Heart left ventricle (tissue), 16 donors: ENCODE data around the gene METTL4. TPM values are rescaled to one million over a fixed set of nuclear protein-coding genes. Genes with fewer than 3 reads are reported as not detected.

ENCODE experiments used
- ATAC-seq, 4 donors: fragments of 200-7000 bp; cut with Tn5 transposase; one replicate each; pipeline ENCODE4 v1.9.1; 2020 to 2022; ENCODE audit warnings: moderate library complexity in 4 of 4, mild to moderate bottlenecking in 3 of 4, moderate number of reproducible peaks in 1 of 4
- DNase-seq, 5 donors: peaks; one replicate each; pipeline ENCODE4 v3.0.0-alpha.2; 2020
- H3K27ac ChIP-seq, 12 donors: fragments of 200-600 bp; sonication (generic) in 4 of 12; one replicate each; pipeline versions ENCODE4 v1.5.0 to v1.8.0; 2016 to 2022; ENCODE audit warnings: mild to moderate bottlenecking in 2 of 12
- H3K27me3 ChIP-seq, 9 donors: fragments of 200-600 bp; sonication (generic) in 2 of 9; one replicate each; pipeline versions ENCODE4 v1.5.1 to v1.8.0; 2016 to 2022; ENCODE audit warnings: mild to moderate bottlenecking in 3 of 9
- H3K36me3 ChIP-seq, 9 donors: fragments of 200-600 bp; sonication (generic) in 2 of 9; one replicate each; pipeline versions ENCODE4 v1.5.0 to v1.8.0; 2018 to 2022; ENCODE audit warnings: mild to moderate bottlenecking in 2 of 9
- H3K4me1 ChIP-seq, 12 donors: fragments of 200-600 bp; sonication (generic) in 4 of 12; one replicate each; pipeline versions ENCODE4 v1.5.0 to v1.8.0; 2016 to 2022; ENCODE audit warnings: mild to moderate bottlenecking in 3 of 12
- H3K4me3 ChIP-seq, 12 donors: fragments of 200-600 bp; sonication (generic) in 4 of 12; one replicate each; pipeline versions ENCODE4 v1.5.0 to v1.8.0; 2017 to 2022; ENCODE audit warnings: mild to moderate bottlenecking in 9 of 12, moderate library complexity in 4 of 12
- H3K9me3 ChIP-seq, 12 donors: fragments of 200-600 bp; sonication (generic) in 4 of 12; one replicate each; pipeline versions ENCODE4 v1.5.0 to v1.8.0; 2016 to 2022; ENCODE audit warnings: mild to moderate bottlenecking in 1 of 12
- POLR2A ChIP-seq, 2 donors: fragments of 450-650 bp; IDR thresholded peaks; one replicate each; pipeline ENCODE4 v1.6.1; 2017; ENCODE audit warnings: antibody characterized with exemption in 2 of 2, mild to moderate bottlenecking in 2 of 2, moderate library complexity in 2 of 2
- WGBS, 4 donors: extraction: QIAGEN DNeasy Blood & Tissue Kit in 2 of 4; methylation state at CpG; one replicate each; pipeline versions ENCODE4 v1.1.5 to v1.1.7; 2013 to 2018; 5-methylcytosine and 5-hydroxymethylcytosine counted together
- intact Hi-C, 10 donors: fragments of 100-400 bp; cut with DNase I; formaldehyde crosslinking; loops; one replicate each; pipeline versions ENCODE4 v1.11.1 to v1.14.2; 2022
- polyA plus RNA-seq, 2 donors: library from polyadenylated mRNA; stranded (reverse); fragments of 200-250 nt; gene quantifications; one replicate each; pipeline ENCODE4 v1.2.3, GENCODE V29; 2013
- total RNA-seq, 9 donors: library from RNA; depleted of rRNA in 2 of 9; stranded (reverse); fragments of >200 nt in 2 of 9; fragmentation: NEBNext Ultra II Directional in 3 of 9; extraction: Animal tissue kit (Norgen Biotek cat#: 25700) in 3 of 9; gene quantifications; one replicate each; pipeline versions ENCODE4 v1.1.0 to v1.2.4, GENCODE V29; 2016 to 2023
- TF ChIP-seq, protein P1 (sequence below), 12 donors: fragments of 200-600 bp; sonication (generic) in 4 of 12; IDR thresholded peaks; one replicate each; pipeline versions ENCODE4 v1.5.0 to v1.8.0; 2018 to 2022; ENCODE audit warnings: antibody characterized with exemption in 12 of 12, mild to moderate bottlenecking in 5 of 12
- donor health status: ischemic (EF 13 %, LVEDD 7.1; RV severe dilation, severe dysfunction).
- donor health status: healthy with polysubstance abuse.
- donor health status: DM: no; HTN: yes; CAD: no.
- donor health status: DM: no; HTN: no; CAD: no.
- donor health status: ischemic (EF 25% LVEDD 6.9; RV normal size, moderate dysfunction).
- donor health status: ischemic (EF 25% LVEDD 5.7; RV mildly dilated, moderate dysfunction).
- donor health status: healthy.
- donor health status: DM: yes; HTN: yes; CAD: no.
- donor health status: ischemic (EF 35%, LVEDD 5.7; RV mildly dilated, moderate dysfunction).
- donor health status: nonischemic (EF 11% LVEDD 7.7; RV severe dilation, severe dysfunction).
- donor health status: DM: yes; HTN: yes; CAD: no.
- donor health status: PGD.
- donor health status: ischemic (EF 29% LVEDD 5.4; RV normal size, mild dysfunction).
- donor health status: nonischemic (EF 23%, LVEDD 6.1; RV moderate dilation, normal function).

METTL4 gene
- total and polyA plus RNA-seq, 11 donors = 3.1 to 10.3 (median 5.8) TPM

DNA sequence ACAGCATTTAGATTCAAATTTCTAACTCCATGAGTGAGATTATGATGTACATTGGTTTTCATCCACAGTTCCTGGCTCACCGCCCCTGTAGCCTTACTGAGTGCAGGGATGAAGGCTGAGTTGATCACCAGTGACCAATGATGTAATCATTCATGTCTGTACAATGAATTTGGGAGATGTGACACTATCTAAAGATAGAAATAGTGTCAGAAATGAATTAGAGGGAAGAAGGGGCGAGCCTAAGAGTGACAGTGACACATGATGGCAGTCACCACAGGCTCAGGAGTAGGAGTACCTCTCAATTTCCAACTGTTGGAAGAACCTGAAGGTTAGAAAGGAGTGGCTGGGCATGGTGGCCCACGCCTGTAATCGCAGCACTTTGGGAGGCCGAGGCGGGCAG lies 3.2 kb downstream of the METTL4 start:
- ATAC-seq (no peak), DNase-seq (no peak)
- intact Hi-C loops = loop anchor here in 3 of 10 donors (5.0 to 10.0 kb wide), 3 partner anchors 89 to 327 kb away; partner anchors contain the start of gene SMCHD1 (in 1 of the 3)
- TF ChIP-seq, protein P1, sequence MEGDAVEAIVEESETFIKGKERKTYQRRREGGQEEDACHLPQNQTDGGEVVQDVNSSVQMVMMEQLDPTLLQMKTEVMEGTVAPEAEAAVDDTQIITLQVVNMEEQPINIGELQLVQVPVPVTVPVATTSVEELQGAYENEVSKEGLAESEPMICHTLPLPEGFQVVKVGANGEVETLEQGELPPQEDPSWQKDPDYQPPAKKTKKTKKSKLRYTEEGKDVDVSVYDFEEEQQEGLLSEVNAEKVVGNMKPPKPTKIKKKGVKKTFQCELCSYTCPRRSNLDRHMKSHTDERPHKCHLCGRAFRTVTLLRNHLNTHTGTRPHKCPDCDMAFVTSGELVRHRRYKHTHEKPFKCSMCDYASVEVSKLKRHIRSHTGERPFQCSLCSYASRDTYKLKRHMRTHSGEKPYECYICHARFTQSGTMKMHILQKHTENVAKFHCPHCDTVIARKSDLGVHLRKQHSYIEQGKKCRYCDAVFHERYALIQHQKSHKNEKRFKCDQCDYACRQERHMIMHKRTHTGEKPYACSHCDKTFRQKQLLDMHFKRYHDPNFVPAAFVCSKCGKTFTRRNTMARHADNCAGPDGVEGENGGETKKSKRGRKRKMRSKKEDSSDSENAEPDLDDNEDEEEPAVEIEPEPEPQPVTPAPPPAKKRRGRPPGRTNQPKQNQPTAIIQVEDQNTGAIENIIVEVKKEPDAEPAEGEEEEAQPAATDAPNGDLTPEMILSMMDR (IDR thresholded peaks at IDR 0.05) = no peak
- no peak for TF ChIP-seq POLR2A (IDR thresholded peaks at IDR 0.05)
- Histone ChIP-seq H3K9me3 (no peaks in the 10 kb centered on the region), H3K27me3 (no peaks in the 10 kb centered on the region), H3K36me3 (peaks cover 0 to 39% (median 18%) of the 10 kb centered on the region in 9 donors), H3K4me1 (peaks cover 0 to 26% (median 12%) of the 10 kb centered on the region in 12 donors), H3K27ac (no peak overlapping the region), H3K4me3 (no peak overlapping the region)
- WGBS, 4 donors = 77 to 83% (median 80%) methylated on average over 6 of the region's 6 CpGs

DNA sequence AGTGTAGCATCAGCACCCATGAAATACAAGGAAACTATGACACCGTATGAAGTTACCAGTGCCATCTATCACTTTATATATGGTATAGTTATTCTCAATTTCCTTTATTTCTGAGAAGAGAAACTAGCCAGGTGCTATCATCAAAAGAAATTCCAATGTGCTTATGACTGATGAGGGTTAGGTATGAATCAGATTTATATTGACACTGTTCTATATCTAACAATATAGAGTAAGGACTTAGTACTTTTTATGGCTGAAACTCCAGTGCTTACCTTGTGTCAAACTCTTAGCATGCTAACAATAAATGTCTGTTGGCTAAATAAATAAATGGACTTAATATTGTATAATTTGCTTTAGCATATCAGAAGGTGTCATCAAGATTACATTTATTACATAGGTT lies 6.9 kb downstream of the METTL4 start:
- Histone ChIP-seq H3K4me1 (peaks cover 0 to 3% (median 0%) of the 10 kb centered on the region in 12 donors), H3K27me3 (no peaks in the 10 kb centered on the region), H3K27ac (no peak overlapping the region), H3K4me3 (no peak overlapping the region), H3K36me3 (peaks cover 0 to 65% (median 47%) of the 10 kb centered on the region in 9 donors), H3K9me3 (no peaks in the 10 kb centered on the region)
- intact Hi-C loops = loop anchor here in 2 of 10 donors (10.0 kb wide), 2 partner anchors 150 to 330 kb away; no protein-coding TSS in a partner anchor
- no peak for TF ChIP-seq POLR2A (IDR thresholded peaks at IDR 0.05)
- TF ChIP-seq, protein P1 (IDR thresholded peaks at IDR 0.05) = no peak
- no peak for ATAC-seq
- 95 to 100% (median 100%) methylated on average over 1 of the region's 1 CpG for WGBS, 4 donors
- no peak for DNase-seq

DNA sequence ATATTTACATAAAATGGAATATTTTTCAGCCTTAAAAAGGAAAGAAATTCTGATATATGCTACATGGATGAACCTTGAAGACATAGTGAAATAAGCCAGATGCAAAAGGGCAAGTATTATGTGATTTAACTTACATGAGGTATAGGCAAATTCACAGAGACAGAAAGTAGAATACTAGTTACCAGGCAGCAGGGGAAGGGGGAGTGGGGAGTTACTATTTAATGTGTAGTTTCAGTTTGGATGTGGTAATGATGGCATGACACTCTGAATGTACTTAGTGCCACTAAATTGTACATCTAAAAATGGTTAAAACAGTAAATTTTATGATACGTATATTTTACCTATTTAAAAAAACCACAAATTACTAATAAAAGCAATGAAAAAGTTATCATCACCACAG lies 12.1 kb downstream of the METTL4 start:
- no peaks in the 10 kb centered on the region for H3K9me3 ChIP-seq
- WGBS, 4 donors = 97 to 100% (median 98%) methylated on average over 1 of the region's 1 CpG
- no peak overlapping the region for H3K27ac ChIP-seq
- intact Hi-C loops = no loop called here
- no peak overlapping the region for H3K4me3 ChIP-seq
- H3K27me3 ChIP-seq = no peaks in the 10 kb centered on the region
- DNase-seq (no peak), ATAC-seq (no peak)
- H3K36me3 ChIP-seq = peaks cover 0 to 43% (median 29%) of the 10 kb centered on the region in 9 donors
- H3K4me1 ChIP-seq = no peaks in the 10 kb centered on the region
- TF ChIP-seq, protein P1 (IDR thresholded peaks at IDR 0.05) = no peak
- TF ChIP-seq POLR2A (IDR thresholded peaks at IDR 0.05) = no peak

DNA sequence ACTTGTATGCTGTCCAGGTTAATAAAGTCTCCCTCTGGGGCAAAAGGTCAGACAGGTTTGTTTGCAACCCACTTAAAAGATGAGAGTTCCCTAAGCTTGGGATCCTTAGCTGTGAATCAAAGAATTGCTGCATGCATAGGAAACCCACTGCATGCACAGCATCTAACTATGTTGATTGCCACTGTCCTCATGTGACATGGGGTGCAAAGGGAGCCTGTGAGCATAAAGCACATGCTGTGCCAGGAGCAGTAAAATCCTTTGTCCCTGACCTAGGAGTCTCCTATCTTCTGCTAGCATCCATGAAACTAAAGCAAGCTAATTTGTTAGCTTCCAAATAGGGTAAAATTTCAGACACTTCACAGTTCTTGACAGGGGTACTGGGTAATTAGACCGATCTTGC lies 13.8 kb downstream of the METTL4 start:
- Histone ChIP-seq H3K36me3 (peaks cover 0 to 45% (median 35%) of the 10 kb centered on the region in 9 donors), H3K27me3 (no peaks in the 10 kb centered on the region), H3K4me3 (no peak overlapping the region), H3K27ac (no peak overlapping the region), H3K4me1 (no peaks in the 10 kb centered on the region), H3K9me3 (no peaks in the 10 kb centered on the region)
- ATAC-seq (no peak), DNase-seq (no peak)
- TF ChIP-seq POLR2A (IDR thresholded peaks at IDR 0.05) = no peak
- TF ChIP-seq, protein P1 (IDR thresholded peaks at IDR 0.05) = no peak
- 0 to 100% (median 80%) methylated on average over 1 of the region's 1 CpG for WGBS, 4 donors
- intact Hi-C loops = no loop called here
